ENCODE measurements around the gene SLC25A36. TPM values are rescaled to one million over a fixed set of nuclear protein-coding genes. Genes with fewer than 3 reads are reported as not detected.

The SLC25A36 gene
- total RNA-seq, 1 donor from 2014 or later: 80.7 TPM

- no peak for TF ChIP-seq CTCF (IDR thresholded peaks at IDR 0.05; ENCODE audit: unreplicated experiment)
- Mint-ChIP-seq H3K4me1 (ENCODE audit: unreplicated experiment) (peaks cover 9% of the 10 kb centered on the region), H3K4me3 (ENCODE audit: unreplicated experiment) (no peak overlapping the region), H3K27ac (ENCODE audit: unreplicated experiment) (no peak overlapping the region), H3K9me3 (ENCODE audit: unreplicated experiment) (no peaks in the 10 kb centered on the region), H3K36me3 (ENCODE audit: low read depth, unreplicated experiment) (no peaks in the 10 kb centered on the region), H3K27me3 (ENCODE audit: unreplicated experiment) (no peaks in the 10 kb centered on the region)
- DNase-seq (ENCODE audit: low spot score): no peak
These were observed 79.6 kb downstream of the SLC25A36 start for GRCh38 chr3:141021261-141021660.

Other genes with a start within 250 kb of the SLC25A36 start
- 1.2 TPM for gene SPSB4, start 109.5 kb downstream of the SLC25A36 start, total RNA-seq (ENCODE audit: unreplicated experiment)